Measurements from ENCODE around the gene BASP1.

Gene BASP1

GRCh38 chr5:17219469-17219868, 2.0 kb downstream of the BASP1 start:
- Histone ChIP-seq H3K27ac (ENCODE audit: low read depth, low read length) (no peak overlapping the region), H3K27me3 (ENCODE audit: control insufficient read depth, insufficient read depth, low read length) (peaks cover 3% of the 10 kb centered on the region), H3K9ac (ENCODE audit: low read length) (no peak overlapping the region), H3K36me3 (ENCODE audit: control insufficient read depth, insufficient read depth, low read length) (no peaks in the 10 kb centered on the region), H3K4me1 (ENCODE audit: control insufficient read depth, insufficient read depth, low read length) (no peaks in the 10 kb centered on the region), H3K4me3 (ENCODE audit: low read length) (no peak overlapping the region)

GRCh38 chr5:17219992-17220391, 2.6 kb downstream of the BASP1 start:
- Histone ChIP-seq H3K9ac (ENCODE audit: low read length) (no peak overlapping the region), H3K27ac (ENCODE audit: low read depth, low read length) (no peak overlapping the region), H3K4me3 (ENCODE audit: low read length) (no peak overlapping the region)

GRCh38 chr5:17220469-17220868, 3.0 kb downstream of the BASP1 start:
- no peak overlapping the region for H3K27ac ChIP-seq (ENCODE audit: low read depth, low read length)
- no peaks in the 10 kb centered on the region for H3K4me1 ChIP-seq (ENCODE audit: control insufficient read depth, insufficient read depth, low read length)
- H3K4me3 ChIP-seq (ENCODE audit: low read length), result no peak overlapping the region
- no peaks in the 10 kb centered on the region for H3K36me3 ChIP-seq (ENCODE audit: control insufficient read depth, insufficient read depth, low read length)
- no peak overlapping the region for H3K9ac ChIP-seq (ENCODE audit: low read length)
- H3K27me3 ChIP-seq (ENCODE audit: control insufficient read depth, insufficient read depth, low read length), result peaks cover 3% of the 10 kb centered on the region

More at GRCh38 chr5:17219992-17220391, 2.6 kb downstream of the BASP1 start:
- no peaks in the 10 kb centered on the region for H3K36me3 ChIP-seq (ENCODE audit: control insufficient read depth, insufficient read depth, low read length)
- peaks cover 3% of the 10 kb centered on the region for H3K27me3 ChIP-seq (ENCODE audit: control insufficient read depth, insufficient read depth, low read length)
- H3K4me1 ChIP-seq (ENCODE audit: control insufficient read depth, insufficient read depth, low read length), result no peaks in the 10 kb centered on the region

- H3K4me1 ChIP-seq (ENCODE audit: control insufficient read depth, insufficient read depth, low read length), result no peaks in the 10 kb centered on the region
- no peaks in the 10 kb centered on the region for H3K27me3 ChIP-seq (ENCODE audit: control insufficient read depth, insufficient read depth, low read length)
- no peak overlapping the region for H3K4me3 ChIP-seq (ENCODE audit: low read length)
- no peak overlapping the region for H3K9ac ChIP-seq (ENCODE audit: low read length)
- no peak overlapping the region for H3K27ac ChIP-seq (ENCODE audit: low read depth, low read length)
- no peaks in the 10 kb centered on the region for H3K36me3 ChIP-seq (ENCODE audit: control insufficient read depth, insufficient read depth, low read length)
Observed at GRCh38 chr5:17221843-17222636, 4.6 kb downstream of the BASP1 start.

- Histone ChIP-seq H3K9ac (ENCODE audit: low read length) (no peak overlapping the region), H3K36me3 (ENCODE audit: control insufficient read depth, insufficient read depth, low read length) (no peaks in the 10 kb centered on the region), H3K27ac (ENCODE audit: low read depth, low read length) (no peak overlapping the region), H3K27me3 (ENCODE audit: control insufficient read depth, insufficient read depth, low read length) (no peaks in the 10 kb centered on the region), H3K4me3 (ENCODE audit: low read length) (no peak overlapping the region), H3K4me1 (ENCODE audit: control insufficient read depth, insufficient read depth, low read length) (no peaks in the 10 kb centered on the region)
Observed at GRCh38 chr5:17222664-17223063, 5.2 kb downstream of the BASP1 start.

- Histone ChIP-seq H3K36me3 (ENCODE audit: control insufficient read depth, insufficient read depth, low read length) (no peaks in the 10 kb centered on the region), H3K27me3 (ENCODE audit: control insufficient read depth, insufficient read depth, low read length) (no peaks in the 10 kb centered on the region), H3K27ac (ENCODE audit: low read depth, low read length) (no peak overlapping the region)
Observed at GRCh38 chr5:17223367-17224185, 6.1 kb downstream of the BASP1 start.

GRCh38 chr5:17224858-17225511, 7.6 kb downstream of the BASP1 start:
- Histone ChIP-seq H3K27ac (ENCODE audit: low read depth, low read length) (no peak overlapping the region), H3K27me3 (ENCODE audit: control insufficient read depth, insufficient read depth, low read length) (no peaks in the 10 kb centered on the region), H3K9ac (ENCODE audit: low read length) (no peak overlapping the region), H3K4me1 (ENCODE audit: control insufficient read depth, insufficient read depth, low read length) (no peaks in the 10 kb centered on the region), H3K4me3 (ENCODE audit: low read length) (no peak overlapping the region), H3K36me3 (ENCODE audit: control insufficient read depth, insufficient read depth, low read length) (no peaks in the 10 kb centered on the region)

More at GRCh38 chr5:17223367-17224185, 6.1 kb downstream of the BASP1 start:
- H3K4me3 ChIP-seq (ENCODE audit: low read length), result no peak overlapping the region
- no peak overlapping the region for H3K9ac ChIP-seq (ENCODE audit: low read length)
- no peaks in the 10 kb centered on the region for H3K4me1 ChIP-seq (ENCODE audit: control insufficient read depth, insufficient read depth, low read length)

- Histone ChIP-seq H3K4me3 (ENCODE audit: low read length) (no peak overlapping the region), H3K9ac (ENCODE audit: low read length) (no peak overlapping the region), H3K27ac (ENCODE audit: low read depth, low read length) (no peak overlapping the region), H3K27me3 (ENCODE audit: control insufficient read depth, insufficient read depth, low read length) (no peaks in the 10 kb centered on the region), H3K4me1 (ENCODE audit: control insufficient read depth, insufficient read depth, low read length) (no peaks in the 10 kb centered on the region), H3K36me3 (ENCODE audit: control insufficient read depth, insufficient read depth, low read length) (no peaks in the 10 kb centered on the region)
Observed at GRCh38 chr5:17225520-17225919, 8.1 kb downstream of the BASP1 start.

- Histone ChIP-seq H3K36me3 (ENCODE audit: control insufficient read depth, insufficient read depth, low read length) (no peaks in the 10 kb centered on the region), H3K4me1 (ENCODE audit: control insufficient read depth, insufficient read depth, low read length) (no peaks in the 10 kb centered on the region), H3K27ac (ENCODE audit: low read depth, low read length) (no peak overlapping the region), H3K9ac (ENCODE audit: low read length) (no peak overlapping the region), H3K4me3 (ENCODE audit: low read length) (no peak overlapping the region), H3K27me3 (ENCODE audit: control insufficient read depth, insufficient read depth, low read length) (no peaks in the 10 kb centered on the region)
Observed at GRCh38 chr5:17227868-17228267, 10.4 kb downstream of the BASP1 start.

GRCh38 chr5:17228821-17229291, 11.4 kb downstream of the BASP1 start:
- Histone ChIP-seq H3K27me3 (ENCODE audit: control insufficient read depth, insufficient read depth, low read length) (no peaks in the 10 kb centered on the region), H3K27ac (ENCODE audit: low read depth, low read length) (no peak overlapping the region), H3K4me3 (ENCODE audit: low read length) (no peak overlapping the region), H3K36me3 (ENCODE audit: control insufficient read depth, insufficient read depth, low read length) (no peaks in the 10 kb centered on the region), H3K4me1 (ENCODE audit: control insufficient read depth, insufficient read depth, low read length) (no peaks in the 10 kb centered on the region), H3K9ac (ENCODE audit: low read length) (no peak overlapping the region)

GRCh38 chr5:17229313-17229712, 11.9 kb downstream of the BASP1 start:
- Histone ChIP-seq H3K4me1 (ENCODE audit: control insufficient read depth, insufficient read depth, low read length) (no peaks in the 10 kb centered on the region), H3K36me3 (ENCODE audit: control insufficient read depth, insufficient read depth, low read length) (no peaks in the 10 kb centered on the region), H3K4me3 (ENCODE audit: low read length) (no peak overlapping the region), H3K27ac (ENCODE audit: low read depth, low read length) (no peak overlapping the region), H3K9ac (ENCODE audit: low read length) (no peak overlapping the region), H3K27me3 (ENCODE audit: control insufficient read depth, insufficient read depth, low read length) (no peaks in the 10 kb centered on the region)

- Histone ChIP-seq H3K9ac (ENCODE audit: low read length) (no peak overlapping the region), H3K4me3 (ENCODE audit: low read length) (no peak overlapping the region), H3K36me3 (ENCODE audit: control insufficient read depth, insufficient read depth, low read length) (no peaks in the 10 kb centered on the region), H3K27ac (ENCODE audit: low read depth, low read length) (no peak overlapping the region), H3K4me1 (ENCODE audit: control insufficient read depth, insufficient read depth, low read length) (no peaks in the 10 kb centered on the region), H3K27me3 (ENCODE audit: control insufficient read depth, insufficient read depth, low read length) (no peaks in the 10 kb centered on the region)
Observed at GRCh38 chr5:17230191-17230590, 12.8 kb downstream of the BASP1 start.

All from rectal smooth muscle tissue (tissue), 1 donor.